AG09309 (cell line): ENCODE results near the gene SMARCC1.
"Not testable (repeated sequence)": the region's sequence is repeated elsewhere in the genome, so short reads cannot be mapped to it uniquely, and the experiment has no call there.

ENCODE experiments used
- DNase-seq: peaks from one replicate; pipeline ENCODE4 v3.0.0-alpha.2; 2010; ENCODE audit warnings: low read depth
- H3K4me3 ChIP-seq: 2 replicates; pipeline ENCODE4 v1.5.1; 2011; ENCODE audit warnings: mild to moderate bottlenecking, low read depth, low read length, moderate library complexity; ENCODE audit not compliant: control insufficient read depth
- TF ChIP-seq, protein P1 (sequence below): IDR thresholded peaks from 2 replicates; pipeline ENCODE4 v1.5.1; 2011; ENCODE audit warnings: mild to moderate bottlenecking, low read depth, low read length, inconsistent platforms; ENCODE audit not compliant: insufficient read depth, control insufficient read depth; ENCODE audit errors: missing control alignments

Gene SMARCC1

DNA sequence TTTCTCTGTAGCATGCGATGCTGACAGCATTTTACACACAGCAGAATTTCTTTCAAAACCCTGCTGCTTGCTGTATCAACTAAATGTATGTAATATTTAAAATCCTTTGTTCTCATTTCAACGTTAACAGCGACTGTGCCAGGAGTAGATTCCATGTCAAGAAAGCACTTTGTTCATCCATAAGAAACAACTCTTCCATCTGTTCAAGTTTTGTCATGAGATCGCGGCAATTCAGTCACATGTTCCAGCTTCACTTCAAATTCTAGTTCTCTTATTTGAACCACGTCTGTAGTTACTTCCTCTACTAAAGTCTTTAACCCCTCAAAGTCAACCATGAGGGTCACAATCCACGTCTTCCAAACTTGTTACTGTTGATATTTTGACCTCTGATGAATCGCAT is 50.6 kb downstream of the SMARCC1 start:
- TF ChIP-seq, protein P1, sequence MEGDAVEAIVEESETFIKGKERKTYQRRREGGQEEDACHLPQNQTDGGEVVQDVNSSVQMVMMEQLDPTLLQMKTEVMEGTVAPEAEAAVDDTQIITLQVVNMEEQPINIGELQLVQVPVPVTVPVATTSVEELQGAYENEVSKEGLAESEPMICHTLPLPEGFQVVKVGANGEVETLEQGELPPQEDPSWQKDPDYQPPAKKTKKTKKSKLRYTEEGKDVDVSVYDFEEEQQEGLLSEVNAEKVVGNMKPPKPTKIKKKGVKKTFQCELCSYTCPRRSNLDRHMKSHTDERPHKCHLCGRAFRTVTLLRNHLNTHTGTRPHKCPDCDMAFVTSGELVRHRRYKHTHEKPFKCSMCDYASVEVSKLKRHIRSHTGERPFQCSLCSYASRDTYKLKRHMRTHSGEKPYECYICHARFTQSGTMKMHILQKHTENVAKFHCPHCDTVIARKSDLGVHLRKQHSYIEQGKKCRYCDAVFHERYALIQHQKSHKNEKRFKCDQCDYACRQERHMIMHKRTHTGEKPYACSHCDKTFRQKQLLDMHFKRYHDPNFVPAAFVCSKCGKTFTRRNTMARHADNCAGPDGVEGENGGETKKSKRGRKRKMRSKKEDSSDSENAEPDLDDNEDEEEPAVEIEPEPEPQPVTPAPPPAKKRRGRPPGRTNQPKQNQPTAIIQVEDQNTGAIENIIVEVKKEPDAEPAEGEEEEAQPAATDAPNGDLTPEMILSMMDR, result no peak
- no peak for DNase-seq
- H3K4me3 ChIP-seq, result no peak overlapping the region

DNA sequence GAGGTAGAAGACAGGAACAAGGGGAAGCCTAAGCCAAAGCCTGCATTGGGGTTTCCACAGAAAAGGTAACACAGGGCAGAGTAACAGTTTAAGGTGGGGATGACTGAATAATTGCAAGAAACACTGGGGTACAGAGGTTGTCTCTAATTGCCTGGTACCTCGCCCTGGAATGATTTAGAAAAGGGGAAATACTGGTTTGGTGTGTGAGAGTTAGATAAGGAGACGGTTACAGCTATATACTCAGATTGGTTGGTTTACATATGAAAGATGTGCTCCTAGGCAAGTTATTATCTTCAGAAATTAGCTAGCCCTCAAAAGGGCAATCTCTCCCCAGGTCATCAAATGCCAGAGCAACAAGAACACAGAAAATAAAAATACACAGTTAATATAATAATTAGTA is 58.8 kb downstream of the SMARCC1 start:
- no peak for DNase-seq
- TF ChIP-seq, protein P1, result no peak
- no peak overlapping the region for H3K4me3 ChIP-seq

DNA sequence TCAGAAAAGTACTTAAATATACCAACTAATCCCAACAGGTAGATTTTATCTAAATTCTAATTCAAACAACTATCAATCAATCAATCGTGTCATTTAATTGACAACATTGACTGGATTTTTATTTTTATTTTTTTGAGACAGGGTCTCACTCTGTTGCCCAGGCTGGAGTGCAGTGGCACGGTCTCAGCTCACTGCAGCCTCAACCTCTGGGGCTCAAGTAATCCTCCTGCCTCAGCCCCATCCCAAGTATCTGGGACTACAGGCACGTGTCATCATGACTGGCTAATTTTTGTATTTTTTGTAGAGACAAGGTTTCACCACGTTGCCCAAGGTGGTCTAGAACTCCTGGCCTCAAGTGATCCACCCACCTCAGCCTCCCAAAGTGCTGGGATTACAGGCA is 64.2 kb downstream of the SMARCC1 start:
- not testable (repeated sequence) for H3K4me3 ChIP-seq, DNase-seq

DNA sequence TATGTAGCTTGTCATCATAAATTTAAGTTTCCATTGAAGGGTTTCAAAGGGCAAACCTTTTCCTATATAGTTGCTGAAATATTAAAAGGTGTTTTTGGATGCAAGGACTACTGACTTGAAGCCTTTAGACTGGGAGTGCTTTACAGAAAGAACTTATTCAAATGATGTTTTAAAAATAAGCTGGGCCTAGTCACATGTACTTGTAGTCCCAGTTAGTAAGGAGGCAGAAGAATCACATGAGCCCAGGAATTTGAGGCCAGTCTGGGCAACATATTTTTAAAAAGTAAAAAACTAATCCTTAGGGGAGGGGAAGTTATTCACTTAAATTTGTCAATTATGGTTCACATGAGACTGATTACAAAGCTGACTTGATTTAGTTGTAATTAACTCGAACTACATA is 65.0 kb downstream of the SMARCC1 start:
- H3K4me3 ChIP-seq, result no peak overlapping the region
- no peak for DNase-seq
- TF ChIP-seq, protein P1, result no peak

DNA sequence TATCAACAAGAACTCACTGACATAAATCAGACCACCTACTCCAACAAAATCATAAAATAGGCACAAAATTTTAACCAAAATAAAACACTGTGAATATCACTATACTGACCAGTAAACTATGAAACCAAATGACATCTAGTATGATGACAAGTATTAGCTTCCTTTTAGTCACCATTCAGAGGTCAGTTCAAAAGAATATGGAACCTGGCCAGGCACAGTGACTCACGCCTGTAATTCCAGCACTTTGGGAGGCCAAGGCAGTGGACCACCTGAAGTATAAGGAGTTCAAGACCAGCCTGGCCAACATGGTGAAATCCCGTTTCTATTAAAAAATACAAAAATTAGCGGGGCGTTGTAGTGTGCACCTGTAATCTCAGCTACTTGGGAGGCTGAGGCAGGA is 65.8 kb downstream of the SMARCC1 start:
- DNase-seq, result peak; percentile 0
- TF ChIP-seq, protein P1, result no peak
- no peak overlapping the region for H3K4me3 ChIP-seq

DNA sequence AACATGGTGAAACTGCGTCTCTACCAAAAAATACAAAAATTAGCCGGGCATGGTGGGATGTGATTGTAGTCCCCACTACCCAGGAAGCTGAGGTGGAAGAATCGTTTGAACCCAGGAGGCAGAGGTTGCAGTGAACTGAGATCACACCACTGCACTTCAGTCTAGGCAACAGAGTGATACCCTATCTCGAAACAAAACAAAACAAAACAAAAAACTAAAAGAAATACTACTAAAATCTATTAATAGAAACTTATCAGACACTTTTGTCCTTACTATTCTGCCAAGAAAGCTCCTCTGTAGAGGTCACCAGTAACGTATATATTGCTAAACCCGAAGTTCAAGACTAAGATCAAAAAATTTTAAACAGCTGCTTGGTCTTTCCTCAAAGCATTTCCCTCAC is 67.1 kb downstream of the SMARCC1 start:
- TF ChIP-seq, protein P1, result no peak
- DNase-seq, result no peak
- H3K4me3 ChIP-seq, result no peak overlapping the region

DNA sequence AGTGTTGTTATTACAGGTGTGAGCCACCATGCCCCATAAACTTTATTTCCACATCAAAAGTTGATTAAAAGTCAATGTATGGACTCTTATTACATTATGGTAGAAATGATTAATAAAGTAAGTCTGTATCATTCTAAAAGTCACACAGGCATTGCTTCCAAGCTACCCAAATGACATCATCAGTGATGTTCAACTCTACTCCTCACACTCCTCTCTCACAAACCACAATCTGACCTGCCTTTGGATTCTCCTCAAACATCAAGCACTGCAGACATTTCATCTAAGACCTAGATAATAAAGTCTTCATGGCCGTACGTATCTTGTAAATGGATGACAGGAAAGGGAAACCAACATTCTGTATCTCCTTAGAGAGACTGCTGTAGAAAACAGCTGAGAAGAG is 68.0 kb downstream of the SMARCC1 start:
- DNase-seq, result no peak
- no peak overlapping the region for H3K4me3 ChIP-seq
- TF ChIP-seq, protein P1, result no peak
